T-cell (primary cell): ENCODE measurements around the gene GGTA1. TPM values are rescaled to one million over a fixed set of nuclear protein-coding genes. Genes with fewer than 3 reads are reported as not detected.

Experiments
- ATAC-seq, 4 experiments: fragments of 200-7000 bp in 3 of 4; fragments of 150-1000 bp in 1 of 4; cut with Tn5 transposase; replicated peaks in 1 of 4; 1 replicate in 3 of 4; 2 replicates in 1 of 4; pipeline ENCODE4 v1.10.0; 2021; ENCODE audit warnings: moderate library complexity in 3 of 4, mild to moderate bottlenecking in 2 of 4, moderate number of reproducible peaks in 1 of 4
- CTCF ChIA-PET, 2 donors: fragments of 300-600 bp; sonication (Branson Sonifier 250); formaldehyde crosslinking; loops; one replicate each; lab custom pipeline; 2022; ENCODE audit warnings: antibody characterized with exemption in 2 of 2; lab: Charles Lee
- POLR2A ChIA-PET, 2 donors: fragments of 300-600 bp; sonication (Branson Sonifier 250); formaldehyde crosslinking; loops; one replicate each; lab custom pipeline; 2022; ENCODE audit warnings: antibody characterized with exemption in 2 of 2; lab: Charles Lee
- DNase-seq, 35 experiments: peaks; one replicate each; pipeline versions ENCODE4 v3.0.0 to v3.0.0-alpha.2; 2013 to 2023
- H3K27ac ChIP-seq: one replicate; pipeline ENCODE4 v1.5.1; 2013; ENCODE audit warnings: low read length
- H3K27me3 ChIP-seq, 2 experiments: replicated peaks in 1 of 2; 1 replicate in 1 of 2; 2 replicates in 1 of 2; pipeline versions ENCODE4 v1.6.1 to v1.7.0; 2013; ENCODE audit warnings: low read length in 1 of 2, mixed read lengths in 1 of 2; ENCODE audit not compliant: control insufficient read depth in 2 of 2, insufficient read depth in 2 of 2; ENCODE audit errors: extremely low read depth in 1 of 2
- H3K36me3 ChIP-seq, 2 donors: 1 replicate in 1 of 2; 2 replicates in 1 of 2; pipeline versions ENCODE4 v1.6.1 to v1.7.0; 2013; ENCODE audit warnings: low read length in 1 of 2; ENCODE audit not compliant: control insufficient read depth in 2 of 2, insufficient read depth in 1 of 2; ENCODE audit errors: extremely low read depth in 1 of 2
- H3K4me1 ChIP-seq, 2 experiments: 1 replicate in 1 of 2; 2 replicates in 1 of 2; pipeline versions ENCODE4 v1.6.1 to v1.7.0; 2013; ENCODE audit warnings: low read length in 2 of 2, mixed read lengths in 1 of 2; ENCODE audit not compliant: insufficient read depth in 2 of 2, control insufficient read depth in 1 of 2; ENCODE audit errors: extremely low read depth in 1 of 2
- H3K4me3 ChIP-seq, 2 donors: 1 replicate in 1 of 2; 2 replicates in 1 of 2; pipeline versions ENCODE4 v1.5.1 to v1.7.0; 2013; ENCODE audit warnings: mild to moderate bottlenecking in 2 of 2, low read length in 1 of 2, moderate library complexity in 1 of 2; ENCODE audit not compliant: control insufficient read depth in 1 of 2; ENCODE audit errors: extremely low read depth in 1 of 2
- H3K9me3 ChIP-seq: 2 replicates; pipeline ENCODE4 v1.7.0; 2013
- H3K27ac Mint-ChIP-seq, 2 donors: one replicate each; pipeline ENCODE4 v1.8.0; 2020 to 2021; ENCODE audit warnings: mild to moderate bottlenecking in 2 of 2, mixed read lengths in 2 of 2
- H3K27me3 Mint-ChIP-seq, 2 donors: one replicate each; pipeline ENCODE4 v1.8.0; 2021 to 2022; ENCODE audit warnings: mixed read lengths in 2 of 2
- H3K36me3 Mint-ChIP-seq: one replicate; pipeline ENCODE4 v1.8.0; 2021; ENCODE audit warnings: mixed read lengths
- H3K4me1 Mint-ChIP-seq, 3 donors: one replicate each; pipeline ENCODE4 v1.8.0; 2020 to 2022; ENCODE audit warnings: mixed read lengths in 3 of 3, mild to moderate bottlenecking in 1 of 3
- H3K4me3 Mint-ChIP-seq, 3 donors: one replicate each; pipeline ENCODE4 v1.8.0; 2020 to 2022; ENCODE audit warnings: mild to moderate bottlenecking in 3 of 3, mixed read lengths in 3 of 3, moderate library complexity in 3 of 3
- H3K9me3 Mint-ChIP-seq, 3 donors: one replicate each; pipeline ENCODE4 v1.8.0; 2020 to 2022; ENCODE audit warnings: mixed read lengths in 3 of 3
- WGBS: methylation state at CpG from one replicate; pipeline ENCODE4 v1.1.5; 2013; ENCODE audit warnings: missing lambda C conversion rate; ENCODE audit not compliant: insufficient coverage; 5-methylcytosine and 5-hydroxymethylcytosine counted together
- total RNA-seq, 35 experiments: library from RNA in 6 of 35; stranded (reverse) in 6 of 35; fragments of 120-200 nt in 1 of 35; gene quantifications; one replicate each; pipeline versions ENCODE4 v1.2.1 to v1.2.4 and lab custom pipeline; 2013 to 2026

GGTA1 gene
- total RNA-seq, 5 donors from 2014 or later (not counting 1 experiment from before 2014, with no cell fraction given), result not detected

DNA sequence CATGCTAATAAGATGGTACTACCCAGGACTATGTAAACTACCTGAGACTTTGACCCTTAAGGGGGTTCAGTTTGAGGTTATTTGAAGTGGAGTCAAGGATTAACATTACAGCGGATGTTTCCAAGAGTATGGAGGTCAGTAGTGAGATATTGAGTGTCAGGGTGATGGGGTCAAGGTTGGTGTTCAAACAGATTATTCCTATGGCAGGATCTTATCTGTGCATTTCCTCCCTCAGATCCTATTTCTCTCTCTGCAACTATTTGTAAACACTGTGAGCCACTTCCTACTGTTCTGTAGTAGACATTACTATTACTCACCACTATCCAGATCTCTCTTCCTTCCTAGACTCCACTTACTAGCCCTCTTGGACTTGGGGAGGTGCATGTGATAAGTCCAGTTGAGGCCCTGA is 75.6 kb downstream of the GGTA1 start:
- H3K4me1 Mint-ChIP-seq, result peaks cover 0 to 5% (median 0%) of the 10 kb centered on the region in 3 donors
- H3K27me3 ChIP-seq, result peaks cover 0 to 12% of the 10 kb centered on the region in 2 experiments
- 100% methylated on average over 1 of the region's 1 CpG for WGBS
- no peaks in the 10 kb centered on the region for H3K4me1 ChIP-seq
- peaks cover 4 to 9% (median 7%) of the 10 kb centered on the region in 3 donors for H3K9me3 Mint-ChIP-seq
- no peak overlapping the region for H3K27ac ChIP-seq
- ChIA-PET POLR2A (no interaction called here), CTCF (no interaction called here)
- no peaks in the 10 kb centered on the region for H3K9me3 ChIP-seq
- no peak overlapping the region for H3K4me3 ChIP-seq
- H3K27ac Mint-ChIP-seq, result no peak overlapping the region
- ATAC-seq (no peak), DNase-seq (no peak)
- H3K4me3 Mint-ChIP-seq, result no peak overlapping the region
- H3K27me3 Mint-ChIP-seq, result peaks cover 13 to 45% of the 10 kb centered on the region in 2 donors
- H3K36me3 Mint-ChIP-seq, result peaks cover 12% of the 10 kb centered on the region
- no peaks in the 10 kb centered on the region for H3K36me3 ChIP-seq

DNA sequence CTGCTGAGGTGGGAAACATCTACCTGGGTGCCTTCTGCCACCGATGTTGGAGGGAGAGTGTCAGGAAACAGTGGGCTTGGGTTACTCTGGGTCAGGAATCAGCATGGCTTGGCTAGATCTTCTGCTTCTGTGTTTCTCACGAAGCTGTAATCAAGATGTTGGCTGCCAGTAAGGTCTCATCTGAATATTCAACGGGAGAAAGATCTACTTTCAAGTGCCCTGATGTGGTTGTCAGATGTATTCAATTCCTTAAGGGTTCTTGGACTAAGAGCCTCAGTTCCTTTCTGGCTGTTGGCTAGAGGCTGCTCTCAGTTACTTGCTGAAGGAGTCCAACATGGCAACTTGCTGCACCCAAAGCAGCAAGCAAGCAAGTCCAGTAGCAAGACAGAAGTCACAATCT is 87.7 kb downstream of the GGTA1 start:
- no peaks in the 10 kb centered on the region for H3K9me3 Mint-ChIP-seq
- no peaks in the 10 kb centered on the region for H3K36me3 Mint-ChIP-seq
- H3K9me3 ChIP-seq, result no peaks in the 10 kb centered on the region
- peaks cover 0 to 5% of the 10 kb centered on the region in 2 experiments for H3K27me3 ChIP-seq
- H3K27ac Mint-ChIP-seq, result no peak overlapping the region
- no peak for DNase-seq
- ChIA-PET CTCF (no interaction called here), POLR2A (no interaction called here)
- H3K4me1 Mint-ChIP-seq, result no peaks in the 10 kb centered on the region
- no peak overlapping the region for H3K27ac ChIP-seq
- no peaks in the 10 kb centered on the region for H3K36me3 ChIP-seq
- H3K4me1 ChIP-seq, result no peaks in the 10 kb centered on the region
- 82% methylated on average over 3 of the region's 3 CpGs for WGBS
- H3K27me3 Mint-ChIP-seq, result peaks cover 4 to 5% of the 10 kb centered on the region in 2 donors
- no peak for ATAC-seq
- no peak overlapping the region for H3K4me3 ChIP-seq
- H3K4me3 Mint-ChIP-seq, result no peak overlapping the region

- CTCF ChIA-PET, result interaction anchor here (0.7 to 2.0 kb wide), 4 partner anchors 86 to 358 kb away, joined by 5 to 7 read pairs (median 6); no protein-coding TSS in a partner anchor
- Histone ChIP-seq H3K27me3 (peaks cover 0 to 4% of the 10 kb centered on the region in 2 experiments), H3K4me3 (no peak overlapping the region), H3K4me1 (no peaks in the 10 kb centered on the region), H3K36me3 (no peaks in the 10 kb centered on the region), H3K9me3 (no peaks in the 10 kb centered on the region), H3K27ac (no peak overlapping the region)
- DNase-seq, result no peak
- WGBS, result no CpG with 5 or more reads among the region's 1 CpG
- no peak overlapping the region for H3K27ac Mint-ChIP-seq
- H3K4me1 Mint-ChIP-seq, result no peaks in the 10 kb centered on the region
- ATAC-seq, result no peak
- H3K27me3 Mint-ChIP-seq, result no peaks in the 10 kb centered on the region
- H3K9me3 Mint-ChIP-seq, result peaks cover 3 to 5% (median 4%) of the 10 kb centered on the region in 3 donors
- H3K4me3 Mint-ChIP-seq, result no peak overlapping the region
- no peaks in the 10 kb centered on the region for H3K36me3 Mint-ChIP-seq
- POLR2A ChIA-PET, result no interaction called here
Observed at GRCh38 chr9:121405899-121406298, 93.7 kb downstream of the GGTA1 start.

Other genes with a start within 250 kb of the GGTA1 start
- gene GSN, start 231.7 kb downstream of the GGTA1 start, total RNA-seq, result 1 to 10 TPM; 6.3 to 8.8 (median 8.4) TPM
- gene STOM, start 129.6 kb downstream of the GGTA1 start, total RNA-seq, result 10 to 100 TPM; 24.2 to 73.9 (median 57.8) TPM
- under 1 TPM in 4 of 5 donors, not detected in 1; 0.22 to 0.53 (median 0.34) TPM for gene DAB2IP, start 151.8 kb upstream of the GGTA1 start, total RNA-seq